Dedifferentiated amniotic fluid mesenchymal stem cell (primary cell): ENCODE measurements around the gene GSTO1.
A peak's percentile ranks its signal among the peaks of the same experiment; 100 is the strongest.
"Not testable (repeated sequence)": the region's sequence is repeated elsewhere in the genome, so short reads cannot be mapped to it uniquely, and the experiment has no call there.

ENCODE experiments used
- DNase-seq: peaks from one replicate; pipeline ENCODE4 v3.0.0-alpha.2; 2016; ENCODE audit errors: extremely low spot score

GSTO1 gene

DNA sequence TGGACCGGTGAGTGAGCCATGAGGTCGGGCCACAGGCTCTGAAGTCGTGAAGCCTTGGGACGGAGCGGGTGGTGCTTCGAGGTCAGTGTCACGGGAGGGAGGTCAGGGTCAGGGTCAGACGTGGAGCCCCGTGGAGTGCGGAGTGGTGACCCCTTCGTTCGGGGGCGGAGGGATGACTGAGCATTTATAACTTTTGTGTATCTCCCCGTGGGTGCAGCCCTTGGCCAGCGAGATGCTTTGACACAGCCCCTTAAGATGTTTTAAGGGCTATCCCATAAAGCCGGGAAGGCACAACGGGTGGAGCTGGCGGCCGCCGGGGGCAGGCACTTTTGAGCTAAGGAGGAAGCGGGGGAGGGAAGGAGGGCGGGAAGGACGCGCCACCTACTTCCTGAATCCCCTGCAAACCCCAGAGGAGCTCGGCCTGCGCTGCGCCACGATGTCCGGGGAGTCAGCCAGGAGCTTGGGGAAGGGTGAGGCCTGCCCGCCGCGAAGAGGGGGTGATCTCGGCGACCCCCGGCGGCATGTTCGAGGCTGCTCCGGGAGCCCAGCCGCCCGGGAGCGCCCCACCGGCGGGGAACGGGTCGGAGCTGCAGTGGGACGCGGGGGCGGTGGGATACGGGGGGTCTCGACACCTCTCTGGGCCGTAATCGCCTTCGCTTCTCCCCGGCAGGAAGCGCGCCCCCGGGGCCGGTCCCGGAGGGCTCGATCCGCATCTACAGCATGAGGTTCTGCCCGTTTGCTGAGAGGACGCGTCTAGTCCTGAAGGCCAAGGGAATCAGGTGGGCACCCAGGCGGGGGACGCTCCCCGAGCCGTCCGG, at the start of gene GSTO1:
Gene GSTO1 (plus strand): TSS at position 400 of the 818 bp plus-strand sequence. CDS start 37 bp downstream, at position 437.
- no peak for DNase-seq

DNA sequence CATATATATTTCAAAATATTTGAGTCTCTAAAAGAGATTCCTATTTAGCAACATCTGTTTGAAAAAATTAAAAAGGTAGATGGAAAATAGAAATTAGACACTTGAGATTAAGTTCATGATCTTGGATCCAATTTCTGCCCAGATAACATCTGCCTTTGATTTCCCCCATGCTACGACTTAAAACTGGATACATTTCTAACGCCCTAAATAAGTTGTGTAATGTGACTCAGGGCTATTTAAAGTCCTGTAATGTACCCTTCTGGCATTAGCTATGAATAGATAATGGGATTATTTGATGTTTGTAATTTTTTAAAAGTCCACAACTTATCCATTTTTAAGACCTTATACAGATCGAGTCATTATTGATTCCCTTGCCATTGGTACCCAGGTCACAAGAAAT, 46.0 kb upstream of the GSTO1 start:
- DNase-seq = no peak

DNA sequence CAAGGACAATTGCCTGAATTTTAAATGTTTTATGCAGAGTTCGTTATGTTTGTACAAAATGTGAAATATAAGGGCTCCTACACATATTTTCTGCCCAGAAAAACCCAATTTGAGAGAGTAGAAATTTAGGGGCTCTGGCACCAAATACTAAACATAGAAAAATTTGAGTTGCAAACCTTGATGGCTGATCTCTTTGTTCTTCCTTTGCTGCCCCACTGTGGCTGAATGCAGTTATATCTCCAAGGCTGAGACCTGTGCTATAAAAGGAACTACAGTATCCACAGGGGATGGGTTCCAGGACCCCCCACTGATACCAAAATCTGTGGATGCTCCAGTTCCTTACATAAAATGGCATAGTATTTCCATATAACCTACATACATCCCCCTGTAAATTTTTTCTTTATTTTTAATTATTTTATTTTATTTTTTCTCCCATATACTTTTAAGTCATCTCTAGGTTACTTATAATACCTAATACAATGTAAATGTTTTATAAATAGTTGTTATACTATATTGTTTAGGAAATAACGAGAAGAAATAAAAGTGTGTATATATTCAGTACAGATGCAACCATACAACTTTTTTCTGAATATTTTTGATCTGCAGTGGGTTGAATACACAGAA, 45.0 kb upstream of the GSTO1 start:
- DNase-seq = peak; percentile 30

DNA sequence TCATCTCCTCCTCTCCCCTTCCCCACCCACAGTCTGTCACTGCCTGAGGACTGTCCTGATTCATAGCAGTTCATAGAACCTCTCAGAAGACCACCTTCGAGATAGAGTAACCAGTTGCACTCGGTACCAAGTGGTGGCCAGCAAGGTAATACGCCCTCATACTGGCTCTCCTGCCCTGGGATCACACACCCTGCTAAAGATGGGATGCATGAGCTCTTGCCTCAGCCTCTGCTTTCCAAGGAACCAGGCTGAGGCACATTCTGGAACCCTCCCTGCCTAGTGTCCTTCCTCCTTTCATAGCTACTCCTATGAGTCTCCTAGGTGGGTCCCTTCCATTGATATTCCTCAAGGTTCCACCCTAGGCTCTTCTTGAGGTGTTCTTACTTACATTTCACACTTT, 38.1 kb upstream of the GSTO1 start:
- DNase-seq = no peak

DNA sequence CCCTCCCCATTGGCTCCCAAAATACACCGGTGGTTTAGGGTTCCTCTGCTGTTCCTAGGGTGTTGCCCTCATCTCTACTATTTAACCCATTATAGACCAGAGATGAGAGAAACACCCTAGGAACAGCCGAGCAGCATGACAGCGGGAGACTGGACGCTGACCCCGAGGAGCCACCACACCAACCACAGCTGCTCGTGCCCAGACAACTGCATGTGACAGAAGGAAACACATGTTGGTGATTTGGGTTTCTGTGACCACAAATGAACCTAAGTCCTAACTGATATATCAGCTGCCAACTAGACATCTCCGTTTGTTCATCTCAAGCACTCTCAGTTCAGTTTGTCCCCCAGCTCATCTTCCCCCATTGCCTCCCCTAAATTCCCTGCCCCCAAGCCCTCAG, 35.9 kb upstream of the GSTO1 start:
- DNase-seq = no peak

DNA sequence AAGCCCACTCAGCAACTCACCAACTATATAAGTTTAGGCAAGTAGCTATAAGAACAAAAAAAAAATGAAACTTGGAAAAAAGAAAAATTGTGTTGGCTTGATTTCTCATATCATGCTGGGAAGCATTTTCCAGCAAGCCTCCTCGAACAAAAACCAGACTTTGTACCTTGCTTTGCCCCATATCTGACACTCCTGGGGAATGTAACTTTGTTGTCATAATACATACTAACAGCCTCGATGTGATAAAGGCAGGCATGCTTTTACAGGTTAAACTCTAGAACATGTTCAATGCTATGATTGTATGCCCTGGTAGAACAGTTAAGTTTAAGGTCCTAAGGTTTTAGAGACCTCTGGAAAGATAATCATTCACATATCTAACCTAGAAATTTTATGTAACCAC, 34.2 kb upstream of the GSTO1 start:
- DNase-seq = no peak

DNA sequence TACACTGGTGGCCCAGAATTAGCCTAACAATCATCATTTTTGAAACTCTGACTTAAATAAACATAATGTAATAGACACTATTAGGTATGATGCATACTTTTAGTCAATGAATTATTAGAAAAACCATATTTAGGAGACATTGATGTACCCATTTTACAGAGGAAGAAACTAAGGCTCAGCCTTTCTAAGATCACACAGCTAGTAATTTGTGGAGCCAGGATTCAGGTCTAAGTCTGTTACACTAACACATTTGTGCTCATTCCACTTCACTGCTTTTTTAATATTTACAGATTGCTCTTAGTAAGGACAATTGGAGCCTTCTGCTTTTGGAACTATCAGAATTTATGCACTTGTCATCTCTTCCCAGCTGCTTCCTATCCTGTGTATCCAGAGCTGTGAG, 31.4 kb upstream of the GSTO1 start:
- DNase-seq = no peak

DNA sequence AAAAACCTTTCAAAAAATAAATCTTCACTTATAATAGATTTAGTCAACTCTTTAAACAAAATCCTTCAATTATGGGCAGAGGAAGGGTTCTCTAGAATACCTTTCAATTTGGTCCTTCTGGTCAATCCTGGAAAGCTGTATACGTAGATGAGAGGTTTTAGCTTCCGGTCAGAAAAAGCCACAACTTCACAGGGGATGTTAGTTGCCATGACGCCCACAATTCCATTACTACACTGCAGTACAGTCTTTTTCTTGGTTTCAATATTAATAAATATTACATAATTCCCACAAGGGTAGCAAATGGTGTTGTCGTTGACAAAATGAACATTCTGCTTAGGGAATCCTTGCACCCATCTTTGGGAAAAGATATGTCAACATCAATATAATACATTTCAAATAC, 24.2 kb upstream of the GSTO1 start:
- no peak for DNase-seq

DNA sequence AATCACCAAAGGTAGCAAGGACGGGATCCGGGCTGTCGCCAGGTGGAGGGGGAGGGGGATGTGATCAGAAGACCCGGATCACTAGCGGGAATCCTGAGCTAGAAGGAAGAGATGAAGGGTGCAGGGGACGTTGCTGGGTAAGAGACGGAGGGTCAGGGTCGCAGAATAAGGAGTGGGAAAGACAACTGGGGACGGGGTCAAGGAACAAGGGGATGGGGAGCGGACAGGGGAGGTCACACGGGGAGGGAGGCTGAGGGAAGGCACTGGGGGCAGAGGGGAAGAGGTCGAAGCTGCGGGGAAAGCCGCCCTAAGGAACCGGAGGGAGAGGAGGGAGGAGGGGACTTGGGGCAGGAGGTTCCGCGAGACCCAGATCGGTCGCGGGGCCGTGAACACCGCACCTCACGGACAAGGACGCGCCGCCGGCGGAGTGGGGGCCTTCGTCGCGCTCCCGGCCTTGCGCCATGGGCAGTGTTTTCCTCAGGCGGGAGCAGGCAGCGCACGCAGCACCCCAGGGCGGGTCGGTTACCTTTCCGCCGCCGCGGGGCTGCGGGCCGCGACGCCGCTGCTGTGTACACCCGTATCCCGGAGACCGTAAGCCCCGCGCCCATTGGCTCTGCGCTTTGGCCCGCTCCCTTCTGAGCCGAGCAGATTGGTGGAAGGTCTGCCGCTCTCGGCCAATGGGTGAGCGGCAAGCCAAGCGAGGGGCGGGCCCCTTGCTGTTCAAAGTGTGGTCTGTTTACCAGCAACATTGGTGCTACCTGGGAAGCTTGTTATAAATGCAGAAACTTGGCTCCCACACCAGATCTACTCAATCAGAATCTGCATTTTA, 22.7 kb upstream of the GSTO1 start, which contains the start of gene CFAP43:
Gene CFAP43 (minus strand): TSS at position 581 of the 829 bp plus-strand sequence. CDS start 118 bp downstream, at position 463.
- peak; percentile 98 for DNase-seq

DNA sequence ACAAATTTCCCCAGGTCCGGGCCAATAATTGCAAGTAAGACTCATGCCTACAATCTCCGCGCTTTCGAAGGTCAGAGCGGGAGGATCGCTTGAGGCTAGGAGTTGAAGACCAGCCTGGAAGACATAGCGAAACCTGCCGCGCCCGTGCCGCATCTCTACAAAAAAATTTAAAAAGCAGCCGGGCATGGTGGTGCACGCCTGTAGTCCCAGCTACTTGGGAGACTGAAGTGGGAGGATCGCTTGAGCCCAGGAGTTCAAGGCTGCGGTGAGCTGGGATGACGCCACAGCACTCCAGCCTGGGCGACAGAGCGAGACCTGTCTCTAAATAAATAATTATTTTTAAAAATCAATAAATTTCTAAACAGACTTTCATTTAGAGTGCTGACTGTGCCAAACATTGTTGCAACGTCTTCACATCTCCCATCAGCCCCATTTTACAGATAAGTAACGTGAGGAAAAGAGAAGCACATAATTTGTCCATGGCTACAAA, 22.0 kb upstream of the GSTO1 start:
- no peak for DNase-seq

DNA sequence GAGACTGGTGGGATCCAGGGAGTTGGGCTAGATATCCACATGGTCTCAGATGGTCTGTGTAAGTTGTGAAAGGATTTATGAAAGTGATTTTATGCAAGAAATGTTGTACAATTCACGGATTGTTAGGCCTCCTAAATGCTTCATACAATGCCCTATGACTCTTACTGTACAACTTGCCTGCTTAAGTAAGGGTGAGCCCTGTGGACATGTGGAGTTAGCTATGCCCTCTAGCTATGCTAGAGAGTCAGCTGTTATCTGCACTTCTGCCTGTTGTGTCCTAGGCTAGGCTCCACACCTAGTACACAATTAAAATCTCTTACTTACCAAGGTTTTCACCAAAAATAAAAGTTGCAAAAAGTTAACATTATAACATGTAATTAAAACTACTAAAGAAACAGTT, 20.9 kb upstream of the GSTO1 start:
- no peak for DNase-seq

DNA sequence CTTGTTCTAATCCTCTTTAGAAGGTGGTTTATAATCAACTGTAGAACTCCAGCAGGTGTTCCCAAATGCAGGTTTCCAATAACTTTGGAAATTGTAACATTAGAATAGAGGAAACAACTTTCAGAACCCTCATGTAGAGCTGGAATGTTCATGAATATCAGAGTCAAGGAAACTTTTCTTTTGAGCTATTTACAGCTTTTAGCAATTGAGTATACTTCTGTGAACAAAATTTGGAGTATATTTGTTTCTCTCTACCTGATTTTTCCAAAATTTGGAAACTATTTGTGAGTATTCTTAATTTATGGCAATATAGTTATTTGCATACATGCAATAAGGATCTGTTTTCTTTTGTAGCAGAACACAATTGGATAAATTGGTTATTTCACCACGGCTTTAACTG, 19.8 kb upstream of the GSTO1 start:
- no peak for DNase-seq

DNA sequence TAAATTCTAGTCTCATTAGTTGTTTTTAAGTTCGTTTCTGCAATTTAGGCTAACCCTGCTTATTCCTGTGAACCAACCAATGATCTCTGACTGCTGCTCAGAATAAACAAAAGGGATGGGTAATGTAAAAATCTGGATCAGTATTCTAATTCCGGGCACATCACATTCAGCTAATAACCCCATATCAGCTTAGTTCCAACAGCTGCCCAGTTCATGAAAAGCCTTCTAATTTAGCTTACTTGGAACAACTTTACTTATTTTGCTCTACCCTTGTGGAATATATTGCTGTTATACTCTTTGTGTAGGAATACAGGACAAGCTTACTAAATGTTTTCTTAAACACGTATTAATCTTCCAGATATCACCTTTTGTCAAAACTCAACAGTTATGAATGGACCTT, 18.9 kb upstream of the GSTO1 start:
- no peak for DNase-seq

DNA sequence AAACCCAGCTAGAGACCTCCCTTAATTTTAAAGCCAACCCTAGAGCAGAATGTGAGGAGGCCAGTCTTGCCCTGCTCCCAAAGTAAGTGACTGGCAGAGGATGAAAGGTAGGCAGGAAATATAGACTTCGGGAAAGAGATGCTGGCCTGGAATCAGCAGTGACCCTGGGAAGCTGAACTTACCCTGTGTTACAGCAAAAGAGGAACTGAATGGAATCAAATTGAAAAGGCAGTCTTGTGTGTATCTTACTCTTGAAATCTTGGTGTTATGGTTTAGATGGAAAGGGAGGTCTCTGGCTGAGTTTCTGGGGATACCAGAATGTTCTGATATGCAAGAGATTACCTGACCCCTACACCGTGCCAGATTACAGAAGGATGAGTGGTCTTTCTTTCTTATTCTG, 14.6 kb upstream of the GSTO1 start:
- no peak for DNase-seq

DNA sequence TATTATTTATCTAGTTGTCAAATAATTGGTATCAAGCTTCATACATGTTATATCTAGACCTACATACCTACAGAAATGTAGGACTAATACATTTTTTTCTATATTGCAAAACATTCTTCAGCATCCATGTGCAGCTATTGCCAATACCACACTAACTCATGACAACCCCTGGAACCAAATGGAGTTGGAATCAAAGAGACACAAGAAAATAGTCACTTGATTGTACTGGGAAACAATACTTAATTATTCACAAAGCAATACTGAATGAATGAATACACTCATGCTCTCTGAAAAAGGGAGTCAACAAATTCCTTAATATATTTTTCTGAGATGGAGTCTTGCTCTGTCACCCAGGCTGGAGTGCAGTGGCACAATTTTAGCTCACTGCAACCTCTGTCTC, 12.1 kb upstream of the GSTO1 start:
- DNase-seq = no peak

DNA sequence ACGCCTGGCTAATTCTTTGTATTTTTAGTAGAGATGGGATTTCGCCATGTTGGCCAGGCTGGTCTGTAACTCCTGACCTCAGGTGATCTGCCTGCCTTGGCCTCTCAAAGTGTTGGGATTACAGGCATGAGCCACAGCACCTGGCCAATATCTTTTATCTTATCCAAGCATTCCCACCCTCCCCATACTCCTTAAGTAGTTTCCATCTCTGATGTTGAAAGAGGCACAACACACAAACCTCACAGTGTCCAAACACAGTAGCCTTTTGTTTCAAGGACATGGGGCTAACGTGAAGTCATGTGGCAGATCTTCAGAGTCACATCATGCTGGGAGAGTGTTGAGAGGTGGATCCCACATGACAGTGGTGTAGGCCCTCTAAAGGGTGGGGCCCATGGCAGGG, 11.7 kb upstream of the GSTO1 start:
- not testable (repeated sequence) for DNase-seq

DNA sequence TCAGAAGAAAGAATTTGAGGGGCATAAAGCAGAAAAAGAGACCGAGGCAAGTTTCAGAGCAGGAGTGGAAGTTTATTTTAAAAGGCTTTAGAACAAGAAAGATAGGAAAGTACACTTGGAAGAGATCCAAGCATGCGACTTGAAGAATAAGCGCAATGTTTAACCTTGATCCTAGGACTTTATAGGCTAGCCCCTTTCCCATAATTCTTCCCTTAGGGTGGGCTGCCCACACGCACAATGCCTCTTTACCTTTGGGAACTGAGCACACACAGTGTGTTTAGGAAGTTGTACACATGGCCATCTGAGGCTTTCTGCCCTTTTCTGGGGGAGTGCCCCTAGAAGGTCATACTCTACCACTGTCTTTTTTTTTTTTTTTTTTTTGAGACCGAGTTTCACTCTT, 11.2 kb upstream of the GSTO1 start:
- no peak for DNase-seq

DNA sequence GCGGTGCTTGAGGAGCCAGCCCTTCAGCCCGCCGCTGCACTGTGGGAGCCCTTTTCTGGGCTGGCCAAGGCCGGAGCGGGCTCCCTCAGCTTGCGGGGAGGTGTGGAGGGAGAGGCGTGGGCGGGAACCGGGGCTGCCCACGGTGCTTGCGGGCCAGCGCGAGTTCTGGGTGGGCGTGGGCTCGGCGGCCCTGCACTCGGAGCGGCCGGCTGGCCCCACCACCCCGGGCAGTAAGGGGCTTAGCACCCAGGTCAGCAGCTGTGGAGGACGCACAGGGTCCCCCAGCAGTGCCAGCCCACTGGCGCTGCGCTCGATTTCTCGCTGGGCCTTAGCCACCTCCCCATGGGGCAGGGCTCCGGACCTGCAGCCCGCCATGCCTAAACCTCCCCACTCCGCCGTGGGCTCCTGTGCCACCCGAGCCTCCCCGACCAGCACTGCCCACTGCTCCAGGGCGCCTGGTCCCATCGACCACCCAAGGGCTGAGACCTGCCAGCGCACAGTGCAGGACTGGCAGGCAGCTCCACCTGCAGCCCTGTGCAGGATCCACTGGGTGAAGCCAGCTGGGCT, 9.5 kb upstream of the GSTO1 start:
- no peak for DNase-seq

DNA sequence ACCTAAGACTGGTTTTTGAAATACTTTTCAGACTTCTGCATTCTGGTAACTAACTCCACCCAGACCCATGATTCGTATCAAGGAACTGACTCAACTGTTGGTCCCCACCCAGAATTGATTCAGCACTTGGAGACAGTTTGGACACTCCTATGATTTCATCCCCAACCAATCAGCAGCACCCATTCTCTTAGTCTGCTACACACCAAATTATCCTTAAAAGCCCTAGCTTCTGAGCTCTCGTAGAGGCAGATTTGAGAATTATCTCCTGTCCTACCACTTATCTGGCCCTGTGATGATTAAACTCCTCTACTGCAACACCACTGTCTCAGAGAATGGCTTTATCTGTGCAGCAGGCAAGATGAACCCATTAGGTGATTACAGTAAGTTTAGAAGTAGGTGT, 7.7 kb upstream of the GSTO1 start:
- DNase-seq = peak; percentile 77

DNA sequence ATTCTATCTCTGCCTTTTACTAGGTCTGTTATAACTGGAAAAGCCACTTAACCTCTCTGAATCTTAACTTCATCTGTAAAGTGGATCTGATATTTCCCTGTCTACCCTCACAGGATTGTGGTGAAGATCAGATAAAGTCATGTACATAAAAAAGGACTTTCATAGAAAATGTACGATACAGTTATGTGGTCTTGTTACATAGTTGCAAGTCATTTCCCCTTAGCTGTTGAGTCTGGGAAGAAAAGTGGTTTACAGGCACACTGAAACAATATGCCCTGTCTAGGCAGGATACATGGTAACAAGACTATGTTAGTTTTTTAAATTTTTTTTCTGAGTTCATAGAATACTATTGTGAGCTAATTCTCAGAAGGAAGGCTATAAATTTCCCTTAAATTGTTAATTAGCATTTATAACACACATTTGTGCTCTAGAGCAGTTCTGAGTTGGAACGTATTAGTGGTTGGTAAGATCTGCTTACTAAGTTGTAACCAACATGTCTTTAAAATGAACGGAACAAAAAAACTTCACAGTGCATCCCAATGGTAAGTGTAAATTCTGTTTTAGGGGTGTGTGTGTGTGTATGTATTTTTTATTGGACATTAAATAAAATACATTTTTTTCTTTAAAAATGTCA, 7.1 kb upstream of the GSTO1 start:
- no peak for DNase-seq

DNA sequence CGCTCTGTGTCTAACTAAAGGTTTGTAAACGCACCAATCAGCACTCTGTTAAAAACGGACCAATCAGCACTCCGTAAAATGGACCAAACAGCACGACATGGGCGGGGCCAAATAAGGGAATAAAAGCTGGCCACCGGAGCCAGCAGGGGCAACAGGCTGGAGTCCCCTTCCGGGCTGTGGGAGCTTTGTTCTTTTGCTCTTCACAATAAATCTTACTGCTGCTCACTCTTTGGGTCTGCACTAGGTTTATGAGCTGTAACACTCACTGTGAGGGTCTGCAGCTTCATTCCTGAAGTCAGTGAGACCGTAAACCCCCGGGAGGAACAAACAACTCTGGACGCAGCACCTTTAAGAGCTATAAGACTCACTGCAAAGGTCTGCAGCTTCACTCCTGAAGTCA, 5.8 kb upstream of the GSTO1 start:
- DNase-seq = not testable (repeated sequence)

DNA sequence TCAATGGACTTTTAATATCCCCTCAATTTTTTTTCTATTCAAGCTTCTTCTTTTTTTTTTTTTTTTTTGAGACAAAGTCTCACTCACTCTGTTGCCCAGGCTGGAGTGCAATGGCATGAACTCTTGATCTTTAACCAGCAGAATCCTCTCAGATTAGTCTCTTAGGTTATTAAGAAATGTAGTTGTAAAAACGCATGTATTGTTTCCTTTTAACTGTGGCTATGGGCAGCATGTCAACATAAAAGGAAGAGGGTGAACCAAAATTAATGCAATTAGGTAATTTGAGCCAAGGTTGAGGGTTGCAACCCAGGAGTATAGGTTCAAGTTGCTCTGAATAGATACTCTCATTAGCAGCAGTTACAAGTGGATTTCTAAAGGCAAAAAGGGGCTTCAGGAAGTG, 4.3 kb upstream of the GSTO1 start:
- DNase-seq = no peak
